NCI-H1694 treated with DMSO at 0.1 percent for 48 hours (cell line): ENCODE results near the gene LCE1D.

Experiments
- DNase-seq: peaks from one replicate; lab custom pipeline; 2025; lab: John Stamatoyannopoulos, UW

Gene LCE1D, protein sequence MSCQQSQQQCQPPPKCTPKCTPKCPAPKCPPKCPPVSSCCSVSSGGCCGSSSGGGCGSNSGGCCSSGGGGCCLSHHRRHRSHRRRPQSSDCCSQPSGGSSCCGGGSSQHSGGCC

DNA sequence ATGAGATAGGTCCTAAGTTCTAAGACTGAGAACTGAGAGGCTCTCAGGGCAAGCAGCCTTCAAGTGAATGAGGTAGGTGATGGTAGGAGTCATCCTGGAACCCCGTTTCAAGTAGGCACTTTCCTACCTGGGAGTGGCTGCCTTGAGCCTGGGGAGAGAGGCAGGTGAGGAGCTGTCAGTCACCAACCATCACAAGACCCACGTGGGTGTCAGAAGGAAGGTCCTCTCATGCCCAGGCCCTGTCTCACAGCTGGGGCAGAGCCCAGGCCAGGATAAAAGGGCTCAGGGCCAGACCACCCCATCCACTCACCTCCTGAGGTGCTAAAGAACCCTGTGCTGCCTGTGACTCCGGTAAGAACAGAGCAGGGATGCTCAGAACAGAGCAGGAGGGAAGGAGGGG, at the start of gene LCE1D:
Gene LCE1D, plus strand, starts transcription at position 301 of the 400 bp plus-strand sequence. CDS start 1,074 bp downstream, outside the sequence.
- no peak for DNase-seq

DNA sequence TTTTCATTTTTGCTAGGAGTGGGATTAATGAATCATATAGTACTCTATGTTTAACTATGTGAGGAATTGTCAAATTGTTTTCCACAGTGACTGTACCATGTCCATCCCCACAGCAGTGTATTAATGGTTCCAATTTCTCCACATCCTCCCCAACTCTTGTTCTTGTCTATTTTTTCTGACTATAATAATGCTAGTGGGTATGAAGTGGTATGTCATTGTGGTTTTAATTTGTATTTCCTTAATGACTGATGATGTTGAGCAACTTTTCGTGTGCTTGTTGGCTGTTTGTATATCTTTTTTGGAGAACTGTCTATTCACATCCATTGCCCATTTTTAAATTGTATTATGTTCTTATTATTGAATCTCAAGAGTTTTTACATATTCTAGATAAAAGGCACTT, 48.7 kb upstream of the LCE1D start:
- DNase-seq: no peak

DNA sequence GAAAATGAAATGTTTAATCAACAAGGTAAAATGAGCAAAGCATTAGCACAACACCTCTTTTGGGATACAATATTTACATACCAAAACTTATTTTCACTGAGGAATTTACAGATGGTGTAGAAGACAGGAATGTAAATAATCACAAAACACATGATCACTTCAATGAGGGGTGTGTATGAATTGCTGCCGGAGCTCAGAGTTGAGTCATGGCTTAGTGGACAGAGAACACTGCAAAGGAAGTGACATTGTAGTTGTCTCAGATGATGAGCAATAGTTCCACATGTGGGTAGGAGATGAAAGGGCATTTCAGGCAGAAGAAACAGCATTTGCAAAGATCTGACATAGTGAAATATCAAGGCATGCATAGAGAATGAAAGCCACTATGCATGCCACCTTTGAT, 44.3 kb upstream of the LCE1D start:
- no peak for DNase-seq

DNA sequence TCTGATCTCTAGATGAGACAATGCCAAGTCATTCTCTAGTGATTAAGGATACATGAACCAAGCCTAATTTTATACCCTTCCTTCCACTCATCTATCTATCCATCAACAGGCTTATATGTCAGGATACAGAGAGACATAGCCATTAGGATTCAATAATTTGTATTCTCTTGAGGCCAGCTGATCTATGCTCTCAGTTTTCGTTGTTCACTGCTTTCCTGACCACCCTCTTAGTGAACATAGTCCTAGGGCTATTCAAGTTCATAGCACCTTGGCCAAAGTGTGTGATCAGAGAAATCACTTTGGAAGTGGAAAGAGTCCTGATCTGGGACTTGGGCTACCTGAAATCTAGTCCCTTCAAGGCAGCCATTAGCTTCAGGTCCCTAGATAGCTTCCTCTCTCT, 42.9 kb upstream of the LCE1D start:
- DNase-seq: no peak

DNA sequence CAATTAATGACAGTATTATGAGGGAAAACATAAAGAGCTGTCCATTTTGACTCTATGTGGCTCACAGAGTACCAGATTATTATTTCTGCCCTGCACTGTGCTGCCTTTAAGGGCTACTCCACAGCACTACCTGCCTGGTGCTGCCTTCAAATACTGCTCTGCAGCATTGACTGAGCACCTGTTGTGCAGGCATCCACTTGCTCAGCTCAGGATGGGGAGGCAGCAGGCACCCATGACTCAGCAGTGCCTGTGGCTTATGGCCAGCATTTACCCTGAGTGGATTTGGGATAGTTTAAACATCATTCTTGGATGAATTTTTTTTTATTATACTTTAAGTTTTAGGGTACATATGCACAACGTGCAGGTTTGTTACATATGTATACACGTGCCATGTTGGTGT, 39.6 kb upstream of the LCE1D start:
- DNase-seq: no peak

DNA sequence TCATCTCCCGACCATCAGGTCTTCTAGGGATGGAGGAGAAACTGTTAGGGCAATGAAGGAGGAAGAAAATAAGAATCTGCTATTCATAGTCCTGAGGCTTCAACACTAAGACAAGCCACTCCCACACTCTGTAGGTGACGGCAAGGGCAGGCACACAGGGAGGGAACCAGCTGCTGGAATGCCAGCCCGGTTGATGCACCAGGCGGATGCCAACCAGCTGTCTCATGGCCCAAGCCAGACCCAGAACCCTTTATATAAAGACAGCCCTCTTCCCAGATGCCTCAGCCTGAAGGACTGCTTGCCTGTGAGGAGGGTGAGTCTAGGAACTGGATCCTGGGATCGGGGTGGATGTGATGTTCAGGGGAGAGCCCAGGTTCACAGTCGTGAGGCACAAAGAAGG, 38.8 kb upstream of the LCE1D start, which contains the start of gene KPRP:
Gene KPRP, plus strand, starts transcription at position 279 of the 400 bp plus-strand sequence. CDS start 1,564 bp downstream, outside the sequence.
- no peak for DNase-seq

DNA sequence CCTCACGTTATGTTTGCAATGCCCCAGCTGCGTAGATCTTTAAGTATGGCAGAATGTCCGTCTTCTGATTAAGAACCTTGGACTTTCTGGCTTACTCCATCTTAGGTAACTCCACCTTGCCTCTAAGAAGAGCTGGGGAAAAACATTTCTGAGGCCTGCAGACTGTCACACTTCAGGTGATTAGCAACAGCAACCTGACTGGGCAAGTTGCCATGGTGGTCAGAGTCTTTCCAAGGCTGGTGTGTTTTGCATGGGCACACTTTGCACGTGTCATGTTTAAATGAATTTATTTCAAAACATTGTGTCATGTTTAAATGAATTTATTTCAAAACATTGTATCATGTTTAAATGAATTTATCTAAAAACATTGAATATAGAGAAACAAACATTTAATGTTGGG, 37.9 kb upstream of the LCE1D start:
- no peak for DNase-seq

DNA sequence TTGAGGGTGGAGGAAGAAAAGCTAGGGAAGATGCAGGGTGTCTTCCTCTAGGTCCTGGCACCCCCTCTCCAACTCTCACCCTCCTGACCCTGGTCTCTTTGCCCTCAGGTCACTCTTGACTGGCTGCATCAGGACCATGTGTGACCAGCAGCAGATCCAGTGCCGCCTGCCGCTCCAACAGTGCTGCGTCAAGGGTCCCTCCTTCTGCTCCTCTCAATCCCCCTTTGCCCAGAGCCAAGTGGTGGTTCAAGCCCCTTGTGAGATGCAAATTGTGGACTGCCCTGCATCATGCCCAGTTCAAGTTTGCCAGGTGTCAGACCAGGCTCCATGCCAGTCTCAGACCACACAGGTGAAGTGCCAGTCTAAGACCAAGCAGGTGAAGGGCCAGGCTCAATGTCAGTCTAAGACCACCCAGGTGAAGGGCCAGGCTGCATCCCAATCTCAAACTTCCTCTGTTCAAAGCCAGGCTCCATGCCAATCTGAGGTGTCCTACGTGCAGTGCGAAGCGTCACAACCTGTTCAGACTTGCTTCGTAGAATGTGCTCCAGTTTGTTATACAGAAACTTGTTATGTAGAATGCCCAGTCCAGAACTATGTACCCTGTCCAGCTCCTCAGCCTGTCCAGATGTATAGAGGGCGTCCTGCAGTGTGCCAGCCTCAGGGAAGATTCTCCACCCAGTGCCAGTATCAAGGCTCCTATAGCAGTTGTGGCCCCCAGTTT, 36.9 kb upstream of the LCE1D start:
- DNase-seq: no peak

DNA sequence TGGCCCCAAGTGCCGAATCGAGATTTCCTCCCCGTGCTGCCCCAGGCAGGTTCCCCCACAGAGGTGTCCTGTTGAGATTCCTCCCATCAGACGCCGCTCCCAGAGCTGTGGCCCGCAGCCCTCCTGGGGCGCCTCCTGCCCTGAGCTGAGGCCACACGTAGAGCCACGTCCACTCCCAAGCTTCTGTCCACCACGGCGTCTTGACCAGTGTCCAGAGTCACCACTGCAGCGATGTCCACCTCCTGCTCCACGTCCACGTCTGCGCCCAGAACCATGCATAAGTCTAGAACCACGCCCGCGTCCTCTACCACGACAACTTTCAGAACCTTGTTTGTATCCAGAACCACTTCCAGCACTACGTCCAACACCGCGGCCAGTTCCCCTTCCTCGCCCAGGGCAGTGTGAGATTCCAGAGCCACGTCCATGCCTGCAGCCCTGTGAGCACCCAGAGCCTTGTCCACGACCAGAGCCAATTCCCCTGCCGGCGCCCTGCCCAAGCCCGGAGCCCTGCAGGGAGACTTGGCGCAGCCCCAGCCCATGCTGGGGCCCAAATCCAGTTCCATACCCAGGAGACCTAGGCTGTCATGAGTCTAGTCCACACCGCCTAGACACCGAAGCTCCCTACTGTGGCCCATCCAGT, 35.9 kb upstream of the LCE1D start:
- DNase-seq: no peak

DNA sequence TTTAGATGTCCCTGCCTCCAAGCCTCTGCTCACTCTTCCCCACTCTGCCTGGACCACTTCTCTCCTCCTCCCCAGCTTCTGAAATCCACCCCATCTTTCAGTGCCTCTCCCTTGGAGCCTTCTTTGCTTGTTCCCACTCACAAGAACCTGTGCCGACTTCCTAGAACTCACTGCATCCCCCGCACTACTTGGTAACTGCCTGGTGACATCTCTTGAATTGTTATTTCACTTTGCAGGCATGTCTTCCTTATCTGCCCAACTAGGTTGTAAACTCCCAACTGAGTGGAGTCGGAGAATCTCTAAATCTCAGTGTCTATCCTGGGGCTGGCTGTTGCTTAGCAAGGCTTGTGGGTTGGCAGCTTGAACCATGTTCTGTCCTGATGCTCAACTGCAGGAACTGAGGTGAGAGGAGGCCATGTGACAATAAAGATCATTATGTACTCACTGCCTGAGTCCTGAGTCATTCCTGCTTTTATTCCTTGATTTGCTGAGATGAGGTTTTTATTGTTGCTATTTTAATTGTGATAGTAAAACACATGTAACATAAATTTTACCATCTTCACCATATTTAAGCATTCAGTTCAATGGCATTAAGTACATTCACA, 34.8 kb upstream of the LCE1D start:
- DNase-seq: no peak

DNA sequence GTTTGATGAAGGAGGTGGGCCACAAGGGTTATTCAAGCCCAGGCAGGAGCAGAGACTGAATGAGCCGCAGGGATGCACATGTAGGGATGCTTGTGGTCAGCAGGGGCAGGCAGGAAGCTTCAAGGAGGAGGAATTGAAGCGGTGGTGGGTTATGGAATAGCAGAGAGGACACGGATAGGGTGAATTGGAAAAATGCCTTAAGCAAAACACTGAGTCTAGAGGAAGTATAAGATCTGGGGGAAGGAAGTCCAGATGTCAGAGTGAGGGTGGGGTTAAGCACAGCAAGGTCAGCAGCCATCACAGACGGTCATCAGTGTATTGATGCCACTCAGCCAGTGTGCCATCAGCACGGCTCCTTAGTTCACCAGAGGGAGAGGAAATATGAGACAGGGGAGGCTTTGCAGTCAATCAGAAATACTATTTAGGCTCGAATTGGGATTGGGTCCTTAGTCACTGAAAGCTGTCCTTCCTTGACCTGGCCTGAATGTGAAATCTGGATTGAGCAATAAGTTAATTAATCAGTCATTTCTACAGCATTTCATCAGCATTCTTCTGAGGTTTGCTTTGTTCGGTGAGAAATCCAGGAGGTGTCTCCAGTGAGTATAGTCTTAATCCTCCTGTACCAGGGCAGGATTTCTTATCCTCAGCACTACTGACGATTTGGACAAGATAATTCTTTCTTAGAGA, 27.5 kb upstream of the LCE1D start:
- no peak for DNase-seq

DNA sequence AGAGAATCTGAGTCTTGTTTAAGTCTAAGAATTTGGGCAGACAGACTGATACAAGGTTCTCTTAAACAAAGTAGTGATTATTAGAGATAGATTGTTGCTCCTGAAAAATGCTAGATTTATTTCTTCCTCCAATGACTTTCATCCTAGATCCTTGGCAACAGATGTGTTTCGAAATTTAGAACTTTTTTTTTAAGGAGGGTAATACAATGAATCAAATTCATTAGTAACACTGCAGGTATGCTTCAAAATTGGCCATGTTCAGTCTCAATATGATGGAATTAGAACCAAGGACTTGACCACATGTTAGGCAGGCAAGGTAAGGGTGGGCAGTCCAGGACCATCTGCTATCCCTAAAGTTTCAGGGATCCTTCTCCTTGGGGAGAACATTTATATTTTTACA, 26.1 kb upstream of the LCE1D start:
- no peak for DNase-seq

DNA sequence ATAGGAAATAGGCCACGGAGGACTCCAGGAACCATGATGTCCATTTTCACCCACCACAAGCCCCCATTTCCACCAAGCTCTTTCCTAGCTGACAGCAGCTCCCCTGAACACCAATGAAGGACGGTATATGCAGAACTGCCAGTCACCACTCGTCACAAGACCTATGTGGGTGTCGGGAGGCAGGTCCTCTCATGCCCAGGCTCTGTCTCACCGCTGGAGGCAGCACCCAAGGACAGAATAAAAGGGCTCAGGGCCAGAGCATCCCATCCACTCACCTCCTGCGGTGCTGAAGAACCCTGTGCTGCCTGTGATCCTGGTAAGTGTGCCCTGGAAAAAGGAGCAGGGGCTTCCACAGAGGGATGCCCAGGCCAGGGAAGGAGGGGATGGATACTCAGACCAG, 21.6 kb upstream of the LCE1D start, which contains the start of gene LCE1F:
Gene LCE1F, plus strand, starts transcription at position 266 of the 400 bp plus-strand sequence. CDS start 1,232 bp downstream, outside the sequence.
- DNase-seq: no peak

DNA sequence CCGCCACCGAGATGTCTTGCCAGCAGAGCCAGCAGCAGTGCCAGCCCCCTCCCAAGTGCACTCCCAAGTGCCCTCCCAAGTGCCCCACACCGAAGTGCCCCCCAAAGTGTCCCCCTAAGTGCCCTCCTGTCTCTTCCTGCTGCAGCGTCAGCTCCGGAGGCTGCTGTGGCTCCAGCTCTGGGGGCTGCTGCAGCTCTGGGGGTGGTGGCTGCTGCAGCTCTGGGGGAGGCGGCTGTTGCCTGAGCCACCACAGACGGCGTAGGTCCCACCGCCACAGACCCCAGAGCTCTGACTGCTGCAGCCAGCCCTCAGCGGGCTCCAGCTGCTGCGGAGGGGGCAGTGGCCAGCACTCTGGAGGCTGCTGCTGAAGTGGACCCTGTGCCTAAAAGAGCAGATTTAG, 20.2 kb upstream of the LCE1D start:
- DNase-seq: no peak

DNA sequence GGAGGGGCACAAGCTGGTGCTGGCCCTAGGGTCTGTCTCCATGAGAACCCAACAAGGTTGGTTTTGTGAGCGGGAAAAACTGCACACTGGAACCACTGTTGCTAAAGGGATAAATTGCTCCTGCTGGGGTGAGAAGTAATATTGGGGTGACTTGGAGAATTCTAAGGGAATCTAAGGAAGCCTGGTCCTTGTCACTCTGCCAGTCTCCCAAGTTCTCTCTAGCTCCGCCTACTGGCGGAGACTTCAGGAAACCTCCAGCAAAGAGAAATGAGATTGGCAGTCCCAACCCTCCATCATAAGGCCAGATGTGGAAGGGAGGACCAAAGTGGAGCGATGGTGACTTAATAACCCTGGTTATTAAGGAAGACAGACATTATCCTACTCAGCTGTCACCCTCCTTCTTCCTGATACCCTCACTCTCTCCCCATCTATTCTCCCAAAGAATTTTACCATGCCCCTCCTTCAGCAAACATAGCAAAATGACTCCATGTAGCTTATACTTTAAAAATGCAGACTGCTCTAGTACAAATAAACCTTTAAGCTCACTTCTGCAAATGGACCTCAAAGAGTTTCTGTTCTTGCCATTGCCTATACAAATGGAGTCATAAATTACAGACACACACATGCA, 18.9 kb upstream of the LCE1D start:
- DNase-seq: peak; percentile 18

DNA sequence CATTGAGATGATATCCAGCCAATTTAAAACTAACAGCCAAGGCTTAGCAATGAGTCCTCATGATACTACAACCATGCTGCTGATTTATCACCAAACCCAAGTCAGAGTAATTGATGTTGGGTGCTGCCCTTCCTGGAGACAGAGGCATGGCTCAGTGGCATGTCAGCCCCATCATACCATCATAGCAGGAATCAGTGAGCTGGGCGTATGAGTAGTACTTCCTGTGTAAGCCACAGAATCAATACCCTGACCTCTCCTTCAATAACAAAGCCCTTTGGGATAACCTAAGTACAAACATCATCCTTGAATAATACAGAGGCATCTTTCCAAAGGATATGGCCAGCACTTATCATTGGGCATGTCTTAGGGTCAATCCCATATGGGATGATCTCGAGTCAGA, 13.4 kb upstream of the LCE1D start:
- DNase-seq: no peak

DNA sequence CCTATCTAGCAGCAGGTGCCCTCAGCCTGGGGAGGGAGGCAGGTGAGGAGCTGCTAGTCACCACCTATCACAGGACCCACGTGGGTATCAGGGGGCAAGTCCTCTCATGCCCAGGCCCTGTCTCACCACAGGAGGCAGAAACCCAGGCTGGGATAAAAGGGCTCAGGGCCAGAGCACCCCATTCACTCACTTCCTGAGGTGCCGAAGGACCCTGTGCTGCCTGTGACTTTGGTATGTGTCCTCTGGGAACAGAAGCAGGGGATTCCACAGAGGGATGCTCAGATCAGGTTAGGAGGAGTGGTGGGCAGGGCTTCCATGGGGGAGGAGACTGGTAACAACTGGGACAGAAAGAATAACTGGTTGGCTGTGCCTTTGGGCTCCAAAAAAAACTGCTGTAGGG, 10.4 kb upstream of the LCE1D start, which contains the start of gene LCE1E:
Gene LCE1E, plus strand, starts transcription at position 181 of the 400 bp plus-strand sequence. CDS start 1,043 bp downstream, outside the sequence.
- no peak for DNase-seq

DNA sequence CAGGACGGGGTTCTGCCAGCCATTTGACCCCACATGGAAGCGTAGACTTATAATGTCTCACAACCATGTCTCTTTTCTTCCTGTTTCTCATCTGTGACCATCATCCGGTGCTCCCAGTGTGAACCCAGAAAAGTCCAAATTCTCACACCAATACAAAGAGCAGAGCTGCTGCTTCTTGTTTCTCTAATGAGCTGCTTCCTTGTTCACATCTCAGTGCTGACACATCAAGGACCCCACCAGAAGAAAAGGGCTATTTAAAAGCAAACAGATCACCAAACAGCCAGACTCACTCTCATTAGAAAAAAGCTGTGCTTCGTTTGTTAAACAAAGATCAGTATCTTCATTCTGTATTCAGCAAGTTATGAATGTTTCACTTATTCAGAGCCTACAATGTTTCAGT, 835 bp upstream of the LCE1D start:
- no peak for DNase-seq

DNA sequence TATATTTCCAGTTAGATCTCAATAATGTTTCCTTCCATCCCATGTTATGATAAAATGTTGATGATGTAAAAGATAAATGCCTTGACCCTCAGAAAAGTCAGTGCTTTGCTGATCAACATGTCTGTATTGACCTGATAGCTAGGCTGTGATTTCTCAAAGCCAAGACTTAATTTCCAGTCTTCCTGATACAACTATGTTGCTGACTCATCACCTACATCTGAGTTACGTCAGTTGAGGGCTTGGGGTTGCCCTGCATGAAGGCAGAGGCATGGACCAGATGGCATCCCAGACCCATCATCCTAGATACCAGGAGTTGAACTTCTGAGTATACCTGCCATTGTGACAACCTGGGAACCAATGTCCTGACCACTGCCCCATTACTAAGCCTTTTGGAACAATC, 4.8 kb downstream of the LCE1D start:
- no peak for DNase-seq

DNA sequence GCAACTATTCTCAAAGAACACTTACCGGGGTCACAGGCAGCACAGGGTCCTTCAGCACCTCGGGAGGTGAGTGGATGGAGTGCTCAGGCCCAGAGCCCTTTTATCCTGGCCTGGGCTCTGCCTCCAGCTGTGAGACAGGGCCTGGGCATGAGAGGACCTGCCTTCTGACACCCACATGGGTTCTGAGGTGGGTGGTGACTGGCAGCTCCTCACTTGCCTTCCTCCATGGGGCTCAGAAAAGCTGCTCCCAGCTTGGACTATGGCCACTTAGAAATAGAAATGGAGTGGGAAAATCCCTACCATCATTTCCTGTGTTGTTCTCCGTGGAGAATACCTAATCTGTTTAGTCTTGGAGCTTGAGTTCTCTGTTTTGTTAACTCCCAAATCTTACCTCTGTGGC, 10.1 kb downstream of the LCE1D start, which contains the start of gene LCE1C:
Gene LCE1C, minus strand, starts transcription at position 76 of the 400 bp plus-strand sequence. CDS start 1,173 bp downstream, outside the sequence.
- no peak for DNase-seq

DNA sequence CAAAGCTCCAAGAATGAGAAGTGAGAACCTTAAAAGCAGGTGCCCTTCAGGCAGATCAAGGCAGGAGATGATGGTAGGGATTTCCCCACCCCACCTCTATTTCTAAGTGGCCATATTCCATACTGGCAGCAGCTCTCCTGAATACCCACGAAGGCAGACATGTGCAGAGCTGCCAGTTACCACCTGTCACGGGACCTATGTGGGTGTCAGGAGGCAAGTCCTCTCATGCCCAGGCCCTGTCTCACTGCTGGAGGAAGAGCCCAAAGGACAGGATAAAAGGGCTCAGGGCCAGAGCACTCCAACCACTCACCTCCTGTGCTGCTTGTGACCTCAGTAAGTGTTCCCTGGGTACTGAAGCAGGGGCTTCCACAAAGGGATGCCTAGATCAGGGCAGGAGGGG, 14.5 kb downstream of the LCE1D start:
- DNase-seq: no peak

DNA sequence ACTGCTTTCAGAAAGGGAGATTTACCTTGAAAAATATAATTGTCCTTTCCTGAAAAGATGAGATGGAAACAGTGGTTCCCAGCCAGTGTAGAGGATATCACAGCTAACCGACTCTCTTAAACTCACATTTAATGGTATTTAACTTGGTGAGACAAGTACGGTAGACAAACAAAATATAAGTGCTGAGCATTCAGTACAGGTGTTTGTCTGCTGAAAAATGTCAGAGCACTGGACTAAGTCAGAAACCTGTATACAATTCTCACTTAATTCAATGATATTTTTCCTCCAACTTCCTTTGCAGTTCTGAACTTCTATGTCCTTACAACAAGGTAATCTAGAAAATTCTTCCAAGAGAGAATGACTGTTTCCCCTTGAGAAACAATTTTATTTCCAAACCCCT, 15.2 kb downstream of the LCE1D start, which contains the start of gene LCE1B:
Gene LCE1B, plus strand, starts transcription at position 301 of the 400 bp plus-strand sequence. CDS start 476 bp downstream, outside the sequence.
- DNase-seq: no peak
